Breast epithelium (tissue), 4 donors: Measurements from ENCODE around the gene FBH1. TPM values are rescaled to one million over a fixed set of nuclear protein-coding genes. Genes with fewer than 3 reads are reported as not detected.
"Not testable (repeated sequence)": the region's sequence is repeated elsewhere in the genome, so short reads cannot be mapped to it uniquely, and the experiment has no call there.

ENCODE experiments used
- DNase-seq, 2 donors: peaks; one replicate each; pipeline ENCODE4 v3.0.0-alpha.2; 2019; ENCODE audit warnings: low spot score in 2 of 2
- H3K27ac ChIP-seq, 2 donors: fragments of 200-600 bp; sonication (generic) in 1 of 2; one replicate each; pipeline ENCODE4 v1.5.1; 2016 to 2019; ENCODE audit warnings: mild to moderate bottlenecking in 1 of 2
- H3K27me3 ChIP-seq, 2 donors: fragments of 200-600 bp; sonication (generic) in 1 of 2; one replicate each; pipeline versions ENCODE4 v1.5.1 to v1.6.0; 2017 to 2019; ENCODE audit warnings: control low read depth in 1 of 2, mild to moderate bottlenecking in 1 of 2
- H3K36me3 ChIP-seq: fragments of 200-600 bp; one replicate; pipeline ENCODE4 v1.5.1; 2019
- H3K4me1 ChIP-seq, 2 donors: fragments of 200-600 bp; sonication (generic); one replicate each; pipeline ENCODE4 v1.5.1; 2016 to 2019; ENCODE audit warnings: control low read depth in 1 of 2
- H3K4me3 ChIP-seq, 3 donors: fragments of 200-600 bp; sonication (generic); 1 replicate in 2 of 3; 2 replicates in 1 of 3; pipeline ENCODE4 v1.5.1; 2016 to 2019; ENCODE audit warnings: mild to moderate bottlenecking in 3 of 3, moderate library complexity in 2 of 3
- H3K9me3 ChIP-seq, 2 donors: fragments of 200-600 bp; sonication (generic) in 1 of 2; one replicate each; pipeline ENCODE4 v1.5.1; 2016 to 2019; ENCODE audit warnings: control low read depth in 1 of 2
- POLR2A ChIP-seq: fragments of 450-650 bp; IDR thresholded peaks from one replicate; pipeline ENCODE4 v1.6.1; 2016; ENCODE audit warnings: antibody characterized with exemption, mild to moderate bottlenecking, moderate library complexity
- POLR2AphosphoS5 ChIP-seq, 3 donors: sonication (generic); formaldehyde crosslinking; IDR thresholded peaks; one replicate each; pipeline ENCODE4 v1.6.1; 2017; ENCODE audit warnings: antibody characterized with exemption in 3 of 3
- intact Hi-C: fragments of 100-400 bp; cut with DNase I; formaldehyde crosslinking; loops from one replicate; pipeline ENCODE4 v1.15.1; 2023; ENCODE audit warnings: low total_unique reads
- total RNA-seq, 3 donors: library from RNA; depleted of rRNA; stranded (reverse); fragments of >200 nt; gene quantifications; one replicate each; pipeline ENCODE4 v1.1.0, GENCODE V29; 2016
- TF ChIP-seq, protein P1 (sequence below), 3 donors: fragments of 450-650 bp; IDR thresholded peaks; one replicate each; pipeline ENCODE4 v1.5.1; 2016 to 2017; ENCODE audit warnings: antibody characterized with exemption in 3 of 3, mild to moderate bottlenecking in 3 of 3, moderate library complexity in 3 of 3

FBH1 gene
- total RNA-seq, 3 donors from 2014 or later, result 91.2 to 115 (median 109) TPM

DNA sequence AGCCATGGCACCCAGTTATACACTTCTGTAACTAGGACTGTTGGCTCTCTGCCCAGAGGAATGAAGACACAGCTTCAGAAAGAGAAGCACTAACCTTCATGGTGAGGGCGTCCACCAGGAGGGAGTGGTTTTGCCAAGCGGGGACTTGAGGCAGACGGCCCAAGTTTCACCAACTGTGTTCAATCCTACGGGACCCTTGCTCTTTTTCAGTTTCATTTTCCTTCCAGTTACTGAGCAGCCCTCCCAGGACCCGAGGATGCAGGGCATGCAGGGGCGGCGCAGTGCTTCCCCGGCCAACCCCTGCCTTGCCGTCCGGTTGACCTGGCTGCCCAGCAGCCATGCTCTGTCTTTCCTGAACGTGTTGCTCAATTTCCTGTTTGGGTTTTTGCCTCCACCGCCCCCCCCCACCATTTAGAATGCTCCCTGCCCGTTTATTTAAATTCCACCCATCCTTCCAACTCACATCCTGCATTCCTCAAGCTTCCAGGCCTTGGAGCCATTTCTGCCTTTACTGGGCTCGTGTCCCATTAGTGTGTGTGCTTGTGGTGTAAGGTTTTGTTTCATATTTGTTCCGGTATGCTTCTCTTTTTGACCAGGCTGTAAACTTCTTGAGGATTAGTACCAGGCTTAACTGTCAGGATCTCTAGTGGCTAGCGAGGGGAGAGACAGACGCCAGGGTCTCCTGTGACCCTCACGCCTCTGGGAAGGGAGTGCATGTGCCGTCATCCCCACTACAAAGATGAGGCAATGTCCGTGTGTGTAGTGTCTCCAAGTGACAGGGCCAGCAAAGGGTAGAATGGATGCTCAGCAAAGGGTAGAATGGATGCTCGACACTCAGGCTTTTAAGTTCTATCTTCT lies 55.7 kb downstream of the FBH1 start:
- intact Hi-C loops, result loop anchor here (10.0 kb wide), 1 partner anchor 139 kb away; the partner anchor contains the start of gene RBM17
- Histone ChIP-seq H3K9me3 (no peaks in the 10 kb centered on the region), H3K36me3 (no peaks in the 10 kb centered on the region), H3K4me3 (peak overlapping the region; percentile 15 to 61 (median 40)), H3K4me1 (peaks cover 9 to 22% of the 10 kb centered on the region in 2 donors), H3K27ac (peak overlapping the region; percentile 93 to 98), H3K27me3 (no peaks in the 10 kb centered on the region)
- DNase-seq, result peak in 1 of 2 donors; percentile 89
- peak in 2 of 3 donors; percentile 57 to 58 for TF ChIP-seq POLR2AphosphoS5 (IDR thresholded peaks at IDR 0.05)
- TF ChIP-seq, protein P1, sequence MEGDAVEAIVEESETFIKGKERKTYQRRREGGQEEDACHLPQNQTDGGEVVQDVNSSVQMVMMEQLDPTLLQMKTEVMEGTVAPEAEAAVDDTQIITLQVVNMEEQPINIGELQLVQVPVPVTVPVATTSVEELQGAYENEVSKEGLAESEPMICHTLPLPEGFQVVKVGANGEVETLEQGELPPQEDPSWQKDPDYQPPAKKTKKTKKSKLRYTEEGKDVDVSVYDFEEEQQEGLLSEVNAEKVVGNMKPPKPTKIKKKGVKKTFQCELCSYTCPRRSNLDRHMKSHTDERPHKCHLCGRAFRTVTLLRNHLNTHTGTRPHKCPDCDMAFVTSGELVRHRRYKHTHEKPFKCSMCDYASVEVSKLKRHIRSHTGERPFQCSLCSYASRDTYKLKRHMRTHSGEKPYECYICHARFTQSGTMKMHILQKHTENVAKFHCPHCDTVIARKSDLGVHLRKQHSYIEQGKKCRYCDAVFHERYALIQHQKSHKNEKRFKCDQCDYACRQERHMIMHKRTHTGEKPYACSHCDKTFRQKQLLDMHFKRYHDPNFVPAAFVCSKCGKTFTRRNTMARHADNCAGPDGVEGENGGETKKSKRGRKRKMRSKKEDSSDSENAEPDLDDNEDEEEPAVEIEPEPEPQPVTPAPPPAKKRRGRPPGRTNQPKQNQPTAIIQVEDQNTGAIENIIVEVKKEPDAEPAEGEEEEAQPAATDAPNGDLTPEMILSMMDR (IDR thresholded peaks at IDR 0.05), result no peak
- peak; percentile 20 for TF ChIP-seq POLR2A

DNA sequence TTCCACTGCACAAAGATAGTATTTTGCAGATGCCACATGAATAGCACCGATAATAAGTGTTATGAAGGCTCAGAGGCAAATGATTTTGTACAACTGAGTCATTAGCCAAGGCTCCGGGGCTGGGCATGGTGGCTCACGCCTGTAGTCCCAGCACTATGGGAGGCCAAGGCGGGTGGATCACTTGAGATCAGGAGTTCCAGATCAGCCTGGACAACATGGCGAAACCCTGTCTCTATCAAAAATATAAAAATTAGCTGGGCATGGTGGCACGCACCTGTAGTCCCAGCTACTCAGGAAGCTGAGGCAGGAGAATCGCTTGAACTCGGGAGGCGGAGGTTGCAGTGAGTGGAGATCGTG lies 56.4 kb downstream of the FBH1 start:
- not testable (repeated sequence) for DNase-seq, H3K36me3 ChIP-seq, H3K9me3 ChIP-seq, H3K27me3 ChIP-seq
- intact Hi-C loops, result loop anchor here (10.0 kb wide), 1 partner anchor 138 kb away; the partner anchor contains the start of gene RBM17
- peaks cover 9 to 22% of the 10 kb centered on the region in 2 donors for H3K4me1 ChIP-seq
- H3K4me3 ChIP-seq, result peak overlapping the region in 1 of 3 donors; percentile 61
- peak overlapping the region; percentile 93 to 98 for H3K27ac ChIP-seq

DNA sequence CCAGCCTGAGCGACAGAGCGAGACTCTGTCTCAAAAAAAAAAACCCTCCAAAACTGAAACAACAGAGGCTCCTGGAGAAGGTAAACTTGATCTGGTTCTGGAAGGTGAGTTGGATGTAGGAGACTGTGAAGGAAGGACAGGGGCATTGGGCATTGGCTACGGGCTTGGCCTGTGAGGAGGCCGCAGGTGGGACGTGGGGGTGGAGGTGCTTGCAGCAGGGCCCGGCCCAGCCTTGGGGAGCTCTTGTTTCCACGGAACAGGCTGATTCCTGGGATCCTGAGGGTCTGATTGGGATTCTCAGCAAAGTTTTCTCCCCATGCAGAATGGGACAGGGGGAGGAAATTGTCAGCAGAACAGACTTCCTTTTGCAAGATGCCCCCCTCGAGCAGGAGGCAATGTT lies 56.7 kb downstream of the FBH1 start:
- H3K27ac ChIP-seq, result peak overlapping the region; percentile 93 to 98
- H3K4me1 ChIP-seq, result peaks cover 9 to 22% of the 10 kb centered on the region in 2 donors
- TF ChIP-seq, protein P1 (IDR thresholded peaks at IDR 0.05), result no peak
- no peak for TF ChIP-seq POLR2A
- TF ChIP-seq POLR2AphosphoS5 (IDR thresholded peaks at IDR 0.05), result no peak
- intact Hi-C loops, result loop anchor here (10.0 kb wide), 1 partner anchor 138 kb away; the partner anchor contains the start of gene RBM17
- H3K36me3 ChIP-seq, result no peaks in the 10 kb centered on the region
- no peaks in the 10 kb centered on the region for H3K9me3 ChIP-seq
- H3K4me3 ChIP-seq, result no peak overlapping the region
- no peak for DNase-seq
- H3K27me3 ChIP-seq, result no peaks in the 10 kb centered on the region

DNA sequence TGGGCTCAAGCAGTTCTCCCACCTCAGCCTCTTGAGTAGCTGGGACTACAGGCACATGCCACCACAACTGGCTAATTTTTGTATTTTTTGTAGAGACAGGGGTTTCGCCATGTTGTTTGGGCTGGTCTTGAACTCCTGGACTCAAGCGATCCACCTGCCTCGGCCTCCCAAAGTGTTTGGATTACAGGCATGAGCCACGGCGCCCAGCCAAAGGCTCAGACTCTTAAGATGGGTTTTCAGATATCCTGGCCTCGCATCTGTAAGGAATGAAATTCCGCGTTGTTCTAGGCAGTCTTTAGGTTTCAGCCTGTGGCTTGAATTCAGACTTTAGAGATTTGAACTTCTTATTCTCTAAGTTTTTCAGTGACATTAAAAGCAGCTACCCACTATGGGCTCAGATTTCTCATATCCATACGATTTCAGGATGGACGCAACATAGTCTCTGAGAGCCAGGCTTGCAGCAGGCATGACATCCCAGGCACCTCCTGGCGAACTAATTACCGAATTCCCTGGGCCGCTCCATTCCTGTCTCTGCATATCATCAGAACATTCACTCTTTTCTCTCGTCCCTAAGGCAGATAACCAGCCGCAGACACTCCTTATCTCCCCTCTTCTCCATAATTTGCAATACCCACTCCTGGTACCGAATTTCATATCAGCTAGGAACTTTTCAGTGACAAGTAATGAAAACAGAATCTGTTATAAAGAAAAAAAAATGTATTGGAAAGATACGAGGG lies 57.6 kb downstream of the FBH1 start:
- Histone ChIP-seq H3K36me3 (no peaks in the 10 kb centered on the region), H3K27me3 (no peaks in the 10 kb centered on the region), H3K4me3 (no peak overlapping the region), H3K27ac (peak overlapping the region in 1 of 2 donors; percentile 0), H3K9me3 (no peaks in the 10 kb centered on the region), H3K4me1 (peaks cover 9 to 22% of the 10 kb centered on the region in 2 donors)
- intact Hi-C loops, result loop anchor here (10.0 kb wide), 1 partner anchor 137 kb away; the partner anchor contains the start of gene RBM17
- TF ChIP-seq POLR2A, result no peak
- TF ChIP-seq POLR2AphosphoS5 (IDR thresholded peaks at IDR 0.05), result no peak
- TF ChIP-seq, protein P1 (IDR thresholded peaks at IDR 0.05), result no peak
- no peak for DNase-seq

DNA sequence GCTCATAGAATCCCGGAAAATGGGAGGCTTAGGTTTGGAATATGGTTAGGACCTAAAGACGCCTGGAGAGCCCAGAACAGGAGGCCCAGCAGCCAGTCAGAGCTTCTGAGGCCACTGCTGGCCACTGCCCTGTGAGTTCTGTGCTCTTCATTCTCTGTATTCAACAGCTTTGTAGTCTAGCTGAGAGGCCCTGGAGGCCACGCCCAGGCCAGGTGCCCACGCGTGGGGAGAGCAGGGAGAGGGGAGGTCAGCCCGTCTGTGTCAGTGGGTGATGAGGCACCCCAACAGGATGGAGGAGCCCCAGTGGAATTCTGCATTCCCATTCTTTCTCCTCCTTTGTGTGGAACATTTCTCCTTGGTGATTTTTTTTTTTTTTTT lies 58.2 kb downstream of the FBH1 start:
- H3K27ac ChIP-seq, result no peak overlapping the region
- intact Hi-C loops, result loop anchor here (10.0 kb wide), 1 partner anchor 137 kb away; the partner anchor contains the start of gene RBM17
- peaks cover 9 to 22% of the 10 kb centered on the region in 2 donors for H3K4me1 ChIP-seq
- H3K9me3 ChIP-seq, result no peaks in the 10 kb centered on the region
- no peak for DNase-seq
- H3K27me3 ChIP-seq, result no peaks in the 10 kb centered on the region
- no peaks in the 10 kb centered on the region for H3K36me3 ChIP-seq
- TF ChIP-seq POLR2A, result no peak
- TF ChIP-seq, protein P1 (IDR thresholded peaks at IDR 0.05), result no peak
- no peak for TF ChIP-seq POLR2AphosphoS5 (IDR thresholded peaks at IDR 0.05)
- no peak overlapping the region for H3K4me3 ChIP-seq
